Measurements from ENCODE around the gene AGTR1. TPM values are rescaled to one million over a fixed set of nuclear protein-coding genes. Genes with fewer than 3 reads are reported as not detected.

AGTR1 gene
- total and polyA plus RNA-seq, 4 donors, result 30.0 to 52.2 (median 41.9) TPM

DNA sequence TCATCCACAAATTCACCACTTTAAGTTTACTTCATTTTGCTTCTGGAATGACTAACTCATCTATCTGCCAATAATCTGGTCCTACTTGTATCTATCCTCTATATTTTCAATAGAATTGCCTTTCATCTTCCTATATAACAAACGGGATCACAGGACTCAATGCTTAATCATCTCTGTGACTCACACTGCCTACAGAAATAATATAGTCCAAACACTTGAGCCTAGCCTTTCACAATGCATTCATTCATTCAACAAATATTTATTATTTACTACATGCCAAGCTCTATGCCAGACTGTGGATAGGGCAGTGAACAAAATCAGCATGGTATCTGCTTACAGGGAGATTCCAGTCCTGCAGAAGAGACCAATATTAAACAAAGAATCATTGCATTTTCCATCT lies 16.6 kb upstream of the AGTR1 start:
- WGBS, result 84% methylated on average over 1 of the region's 1 CpG
- no peak overlapping the region for H3K27ac ChIP-seq (ENCODE audit: low read depth in 1 of 2, low read length in 2 of 2)
- no peaks in the 10 kb centered on the region for H3K27me3 ChIP-seq (ENCODE audit: control insufficient read depth in 4 of 4, insufficient read depth in 4 of 4, low read length in 3 of 4)
- no peak for DNase-seq (ENCODE audit: low spot score)
- no peak overlapping the region for H3K4me3 ChIP-seq (ENCODE audit: low read depth in 1 of 3, low read length in 3 of 3)
- H3K9ac ChIP-seq (ENCODE audit: low read depth in 1 of 2, low read length in 2 of 2), result no peak overlapping the region
- no peaks in the 10 kb centered on the region for H3K36me3 ChIP-seq (ENCODE audit: control insufficient read depth in 4 of 4, insufficient read depth in 3 of 4, low read depth in 1 of 4, low read length in 3 of 4)
- no peaks in the 10 kb centered on the region for H3K9me3 ChIP-seq (ENCODE audit: control insufficient read depth in 4 of 4, low read length in 3 of 4)
- TF ChIP-seq, protein P1, sequence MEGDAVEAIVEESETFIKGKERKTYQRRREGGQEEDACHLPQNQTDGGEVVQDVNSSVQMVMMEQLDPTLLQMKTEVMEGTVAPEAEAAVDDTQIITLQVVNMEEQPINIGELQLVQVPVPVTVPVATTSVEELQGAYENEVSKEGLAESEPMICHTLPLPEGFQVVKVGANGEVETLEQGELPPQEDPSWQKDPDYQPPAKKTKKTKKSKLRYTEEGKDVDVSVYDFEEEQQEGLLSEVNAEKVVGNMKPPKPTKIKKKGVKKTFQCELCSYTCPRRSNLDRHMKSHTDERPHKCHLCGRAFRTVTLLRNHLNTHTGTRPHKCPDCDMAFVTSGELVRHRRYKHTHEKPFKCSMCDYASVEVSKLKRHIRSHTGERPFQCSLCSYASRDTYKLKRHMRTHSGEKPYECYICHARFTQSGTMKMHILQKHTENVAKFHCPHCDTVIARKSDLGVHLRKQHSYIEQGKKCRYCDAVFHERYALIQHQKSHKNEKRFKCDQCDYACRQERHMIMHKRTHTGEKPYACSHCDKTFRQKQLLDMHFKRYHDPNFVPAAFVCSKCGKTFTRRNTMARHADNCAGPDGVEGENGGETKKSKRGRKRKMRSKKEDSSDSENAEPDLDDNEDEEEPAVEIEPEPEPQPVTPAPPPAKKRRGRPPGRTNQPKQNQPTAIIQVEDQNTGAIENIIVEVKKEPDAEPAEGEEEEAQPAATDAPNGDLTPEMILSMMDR (IDR thresholded peaks at IDR 0.05; ENCODE audit: low read depth, low read length, missing input control), result no peak
- no peak for TF ChIP-seq HNF4G (IDR thresholded peaks at IDR 0.05)
- no peak for TF ChIP-seq JUND (IDR thresholded peaks at IDR 0.05)
- peaks cover 0 to 8% (median 5%) of the 10 kb centered on the region in 4 donors for H3K4me1 ChIP-seq (ENCODE audit: control insufficient read depth in 4 of 4, insufficient read depth in 4 of 4, low read length in 3 of 4)

DNA sequence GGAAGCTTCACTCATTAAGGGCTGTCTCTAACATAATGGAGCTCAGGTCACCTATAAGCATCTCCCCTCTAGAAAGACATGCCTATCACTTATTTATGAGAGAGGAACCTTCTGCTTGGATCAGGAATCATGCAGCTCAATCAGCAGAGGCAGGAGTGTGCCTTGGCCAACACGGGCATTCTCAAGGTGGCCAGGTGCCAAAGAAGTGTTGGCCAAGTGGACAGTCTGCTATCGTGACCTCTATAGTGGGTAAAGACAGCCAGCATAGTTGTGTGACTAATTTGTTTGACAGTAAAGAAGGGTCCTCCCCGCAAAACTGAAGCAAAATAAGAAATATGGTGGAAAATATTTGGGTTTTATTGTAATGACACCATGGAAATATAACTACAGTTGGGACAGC lies 14.7 kb upstream of the AGTR1 start:
- H3K9ac ChIP-seq (ENCODE audit: low read depth in 1 of 2, low read length in 2 of 2), result no peak overlapping the region
- H3K4me1 ChIP-seq (ENCODE audit: control insufficient read depth in 4 of 4, insufficient read depth in 4 of 4, low read length in 3 of 4), result peaks cover 0 to 8% (median 5%) of the 10 kb centered on the region in 4 donors
- TF ChIP-seq EGR1 (IDR thresholded peaks at IDR 0.05; ENCODE audit: low read depth in 2 of 2) (no peak), TAF1 (conservative IDR thresholded peaks at IDR 0.05) (no peak), RAD21 (IDR thresholded peaks at IDR 0.05) (peak; percentile 37 to 42), RXRA (IDR thresholded peaks at IDR 0.05) (peak in 1 of 2 donors; percentile 38), HNF4A (conservative IDR thresholded peaks at IDR 0.05) (peak; percentile 19 to 32)
- H3K27ac ChIP-seq (ENCODE audit: low read depth in 1 of 2, low read length in 2 of 2), result peak overlapping the region in 1 of 2 donors; percentile 7
- no peaks in the 10 kb centered on the region for H3K36me3 ChIP-seq (ENCODE audit: control insufficient read depth in 4 of 4, insufficient read depth in 3 of 4, low read depth in 1 of 4, low read length in 3 of 4)
- no peak overlapping the region for H3K4me3 ChIP-seq (ENCODE audit: low read depth in 1 of 3, low read length in 3 of 3)
- DNase-seq (ENCODE audit: low spot score), result no peak
- no peaks in the 10 kb centered on the region for H3K27me3 ChIP-seq (ENCODE audit: control insufficient read depth in 4 of 4, insufficient read depth in 4 of 4, low read length in 3 of 4)
- WGBS, result 31% methylated on average over 3 of the region's 3 CpGs
- no peaks in the 10 kb centered on the region for H3K9me3 ChIP-seq (ENCODE audit: control insufficient read depth in 4 of 4, low read length in 3 of 4)

DNA sequence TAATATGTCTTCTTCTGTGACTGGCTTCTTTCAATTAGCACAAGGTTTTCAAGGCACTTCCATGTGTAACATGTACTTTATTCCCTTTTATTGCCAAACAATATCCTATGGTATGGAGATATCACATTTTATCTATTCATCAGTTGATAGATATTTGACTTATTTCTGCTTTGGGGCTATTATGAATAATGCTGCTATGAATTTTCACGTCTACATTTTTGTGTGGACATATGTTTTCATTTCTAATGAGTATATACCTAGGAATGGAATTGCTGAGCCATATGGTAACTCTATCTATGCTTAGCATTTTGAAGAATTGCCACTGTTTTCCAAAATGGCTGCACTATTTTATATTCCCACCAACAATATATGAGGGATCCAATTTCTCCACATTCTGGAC lies 3.6 kb upstream of the AGTR1 start:
- Histone ChIP-seq H3K4me3 (ENCODE audit: low read depth in 1 of 3, low read length in 3 of 3) (no peak overlapping the region), H3K9ac (ENCODE audit: low read depth in 1 of 2, low read length in 2 of 2) (no peak overlapping the region), H3K36me3 (ENCODE audit: control insufficient read depth in 4 of 4, insufficient read depth in 3 of 4, low read depth in 1 of 4, low read length in 3 of 4) (no peaks in the 10 kb centered on the region), H3K27ac (ENCODE audit: low read depth in 1 of 2, low read length in 2 of 2) (no peak overlapping the region), H3K27me3 (ENCODE audit: control insufficient read depth in 4 of 4, insufficient read depth in 4 of 4, low read length in 3 of 4) (no peaks in the 10 kb centered on the region), H3K4me1 (ENCODE audit: control insufficient read depth in 4 of 4, insufficient read depth in 4 of 4, low read length in 3 of 4) (peaks cover 0 to 4% (median 0%) of the 10 kb centered on the region in 4 donors), H3K9me3 (ENCODE audit: control insufficient read depth in 4 of 4, low read length in 3 of 4) (no peaks in the 10 kb centered on the region)
- 82% methylated on average over 1 of the region's 1 CpG for WGBS
- TF ChIP-seq SP1 (IDR thresholded peaks at IDR 0.05) (no peak), HNF4A (conservative IDR thresholded peaks at IDR 0.05) (no peak), GABPA (IDR thresholded peaks at IDR 0.05 in 1 of 2, conservative IDR thresholded peaks at IDR 0.05 in 1 of 2) (no peak), HNF4G (IDR thresholded peaks at IDR 0.05) (no peak), JUND (IDR thresholded peaks at IDR 0.05) (no peak), NR2F2 (IDR thresholded peaks at IDR 0.05) (no peak), FOXA1 (IDR thresholded peaks at IDR 0.05) (no peak), EGR1 (IDR thresholded peaks at IDR 0.05; ENCODE audit: low read depth in 2 of 2) (no peak)
- TF ChIP-seq, protein P2, sequence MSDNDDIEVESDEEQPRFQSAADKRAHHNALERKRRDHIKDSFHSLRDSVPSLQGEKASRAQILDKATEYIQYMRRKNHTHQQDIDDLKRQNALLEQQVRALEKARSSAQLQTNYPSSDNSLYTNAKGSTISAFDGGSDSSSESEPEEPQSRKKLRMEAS (IDR thresholded peaks at IDR 0.05), result no peak
- no peak for DNase-seq (ENCODE audit: low spot score)
